GM19397 (cell line): ENCODE data around the gene MAP6.
"Not testable (repeated sequence)": the region's sequence is repeated elsewhere in the genome, so short reads cannot be mapped to it uniquely, and the experiment has no call there.

ENCODE experiments used
- ATAC-seq: cut with Tn5 transposase; IDR thresholded peaks from one replicate; pipeline ENCODE4 v1.9.1; 2021; ENCODE audit warnings: mild to moderate bottlenecking, moderate library complexity; ENCODE audit not compliant: unreplicated experiment

Gene MAP6

DNA sequence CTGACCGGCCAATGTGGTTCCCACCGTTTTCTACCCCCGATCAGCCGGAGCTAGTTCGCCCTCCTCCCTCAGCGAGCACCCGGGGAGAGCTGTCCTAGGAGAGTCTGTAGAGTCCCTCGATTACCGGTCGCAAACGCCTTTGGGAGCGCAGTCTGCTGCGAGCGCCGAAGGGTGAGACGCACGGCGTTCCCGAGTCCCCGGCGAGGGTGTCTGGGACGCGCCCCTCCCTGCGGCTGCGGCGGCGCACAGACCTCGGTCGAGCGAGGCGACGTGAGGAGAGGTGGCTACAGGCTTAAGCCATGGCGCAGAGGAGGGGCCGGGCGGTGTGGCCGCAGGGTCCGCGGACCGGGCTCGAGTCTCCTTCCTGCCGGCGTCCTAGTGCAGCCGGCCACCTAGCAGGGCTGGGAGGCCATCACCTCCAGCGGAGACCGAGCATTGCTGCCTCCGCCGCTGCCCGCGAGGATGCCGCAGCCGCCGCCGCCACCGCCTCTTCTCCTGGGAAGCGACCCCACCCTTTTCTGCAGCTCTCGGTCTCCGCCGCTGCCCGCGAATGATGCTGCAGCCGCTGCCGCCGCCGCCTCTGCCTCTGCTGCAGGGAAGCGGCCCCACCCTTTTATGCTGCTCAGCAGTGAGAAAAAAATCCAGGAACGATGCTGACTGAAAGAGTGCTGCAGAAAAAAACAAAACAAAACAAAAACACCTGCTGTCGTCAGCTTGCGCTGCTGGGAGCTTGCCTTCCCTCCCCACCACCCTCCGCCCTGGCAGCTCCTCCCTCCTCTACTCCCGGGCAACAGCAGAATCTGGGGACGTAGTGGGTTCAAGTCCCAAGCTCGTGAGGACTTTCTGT is at the start of gene MAP6:
TSS of gene MAP6 (minus strand) at position 588 of the 847 bp plus-strand sequence. CDS start 669 bp downstream, outside the sequence.
- peak; percentile 12 for ATAC-seq

DNA sequence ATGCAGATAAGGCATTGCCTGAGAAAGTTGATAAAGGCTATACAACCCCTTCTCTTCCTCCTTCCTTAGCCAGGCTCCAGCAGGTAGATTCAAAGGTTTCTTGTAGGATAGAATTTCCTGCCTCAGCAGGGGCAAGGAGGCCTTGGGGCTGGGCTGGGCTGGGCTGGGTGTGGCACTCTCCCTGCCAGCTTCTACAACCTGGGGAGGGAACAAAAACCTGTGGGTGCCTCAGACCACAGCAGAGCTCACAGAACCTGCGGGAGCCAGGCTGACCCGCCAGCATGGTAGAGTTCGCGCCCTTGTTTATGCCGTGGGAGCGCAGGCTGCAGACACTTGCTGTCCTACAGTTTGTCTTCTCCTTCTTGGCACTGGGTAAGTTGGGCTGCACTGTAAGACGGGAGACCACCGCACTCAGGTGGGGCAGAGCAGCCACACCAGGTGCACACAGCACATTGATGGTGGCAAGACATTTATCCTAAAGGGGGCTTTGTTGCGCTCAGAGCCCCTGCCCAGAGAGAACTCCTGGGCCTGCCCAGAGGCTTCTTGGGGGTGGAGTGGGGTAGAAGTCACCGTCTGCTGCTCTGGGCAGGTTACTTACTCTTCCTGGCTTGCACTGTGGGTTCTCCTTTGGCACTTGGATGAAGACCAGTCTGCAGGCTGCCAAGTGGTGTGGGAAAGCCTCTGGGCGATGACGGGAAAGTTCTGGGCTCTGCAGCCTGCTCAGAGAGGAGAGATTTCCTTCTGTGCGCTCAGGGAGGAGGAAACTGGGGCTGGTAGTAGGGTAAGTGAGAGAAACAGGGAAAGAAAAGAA is 49.0 kb upstream of the MAP6 start, which contains the start of gene MOGAT2:
TSS of gene MOGAT2 (plus strand) at position 231 of the 811 bp plus-strand sequence. CDS start at position 282, 51 bp downstream.
- ATAC-seq: no peak

DNA sequence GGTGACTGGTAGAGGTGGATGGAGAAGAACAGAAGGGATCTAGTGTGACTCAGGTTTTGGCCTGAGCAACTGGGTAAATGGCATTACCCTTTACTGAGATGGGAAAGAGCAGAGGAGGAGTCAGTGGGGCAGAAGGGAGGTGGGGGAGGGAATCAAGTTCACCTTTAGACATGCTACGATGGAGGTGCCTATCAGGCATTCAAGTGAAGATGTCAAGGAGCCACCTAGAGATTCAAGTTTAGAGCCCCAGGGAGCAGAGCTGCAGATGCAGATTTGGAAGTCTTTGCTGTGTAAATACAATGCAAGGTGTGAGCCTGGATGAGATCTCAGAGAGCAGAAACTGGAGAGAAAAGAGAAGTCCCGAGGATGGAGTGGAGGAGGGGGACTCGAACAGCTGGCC is 47.8 kb upstream of the MAP6 start:
- ATAC-seq: no peak

DNA sequence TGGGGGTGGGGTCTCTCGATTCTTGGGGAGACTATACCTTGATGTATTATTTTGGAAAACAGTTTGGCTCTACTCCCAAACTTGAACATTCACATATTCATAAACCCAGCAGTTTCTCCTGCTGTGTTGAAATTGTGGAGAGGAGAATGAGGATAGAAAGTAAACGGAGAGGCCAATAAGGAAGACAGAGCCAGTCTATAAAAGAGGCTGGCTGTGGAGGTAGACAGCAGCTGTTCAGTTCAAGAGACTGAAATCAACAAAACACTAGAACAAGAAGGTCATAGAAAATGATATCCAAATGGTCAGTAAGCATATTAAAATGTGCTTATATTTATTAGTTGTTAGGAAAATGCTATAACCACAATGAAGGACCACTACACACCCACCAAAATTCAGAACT is 46.9 kb upstream of the MAP6 start:
- no peak for ATAC-seq

DNA sequence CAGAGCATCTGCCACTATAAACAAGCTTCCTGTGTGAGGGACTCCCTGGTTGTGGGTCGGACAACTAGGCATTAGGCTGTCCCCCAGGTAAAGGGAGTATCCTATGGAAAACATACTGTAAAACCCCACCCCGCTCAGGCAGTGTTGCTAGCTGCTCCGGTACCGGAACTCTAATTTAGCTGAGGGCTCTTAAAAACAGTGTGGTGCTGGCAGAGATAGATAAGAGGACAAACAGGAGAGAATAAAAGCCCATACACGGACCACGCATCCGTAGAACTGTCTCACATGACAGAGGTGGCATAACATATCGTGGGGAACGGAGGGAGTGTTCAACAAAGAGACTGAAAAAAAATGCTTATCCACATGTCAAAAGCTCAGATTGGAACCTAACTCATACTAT is 45.4 kb upstream of the MAP6 start:
- ATAC-seq: no peak

DNA sequence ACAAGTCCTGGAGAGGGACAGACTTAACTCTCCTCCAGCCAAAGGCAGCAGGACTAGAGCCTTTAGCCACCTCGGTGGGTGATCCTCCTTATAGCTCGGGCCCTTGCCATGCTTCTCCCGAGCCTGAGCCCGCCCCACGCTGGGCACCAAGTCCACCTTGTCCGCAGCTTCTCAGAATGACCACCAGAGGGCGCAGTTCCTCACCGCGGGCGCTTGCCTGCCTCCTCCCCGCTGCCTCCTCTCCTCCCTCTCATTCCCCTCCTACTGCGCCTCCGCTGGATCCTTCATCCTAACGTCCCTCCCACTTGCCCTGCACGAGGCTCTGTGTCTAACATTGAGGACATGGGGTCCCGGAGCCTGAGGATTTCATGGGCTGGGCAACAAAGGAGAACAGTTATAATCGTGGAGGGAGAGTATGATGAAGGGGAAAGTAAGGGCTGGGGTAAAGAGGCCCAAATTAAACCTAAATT is 37.5 kb upstream of the MAP6 start:
- ATAC-seq: no peak

DNA sequence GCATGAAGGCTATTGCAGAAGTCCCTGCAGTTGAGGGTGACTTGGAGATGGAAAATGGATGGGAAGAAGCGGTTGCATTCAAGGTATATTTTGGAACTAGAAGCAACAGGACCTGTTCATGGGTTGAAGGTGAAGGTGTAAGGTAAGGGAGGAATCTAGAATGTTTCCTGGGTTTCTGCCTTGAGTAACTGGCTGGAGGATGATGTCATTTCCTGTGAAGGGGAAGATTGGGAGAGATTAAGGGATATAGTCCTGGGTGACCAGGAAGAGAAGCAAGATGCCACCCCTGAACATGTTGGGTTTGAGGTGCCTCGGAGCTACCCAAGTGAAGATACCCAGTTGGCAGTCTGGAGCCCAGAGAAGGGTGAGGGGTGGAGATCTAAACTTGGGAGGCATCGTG is 36.7 kb upstream of the MAP6 start:
- no peak for ATAC-seq

DNA sequence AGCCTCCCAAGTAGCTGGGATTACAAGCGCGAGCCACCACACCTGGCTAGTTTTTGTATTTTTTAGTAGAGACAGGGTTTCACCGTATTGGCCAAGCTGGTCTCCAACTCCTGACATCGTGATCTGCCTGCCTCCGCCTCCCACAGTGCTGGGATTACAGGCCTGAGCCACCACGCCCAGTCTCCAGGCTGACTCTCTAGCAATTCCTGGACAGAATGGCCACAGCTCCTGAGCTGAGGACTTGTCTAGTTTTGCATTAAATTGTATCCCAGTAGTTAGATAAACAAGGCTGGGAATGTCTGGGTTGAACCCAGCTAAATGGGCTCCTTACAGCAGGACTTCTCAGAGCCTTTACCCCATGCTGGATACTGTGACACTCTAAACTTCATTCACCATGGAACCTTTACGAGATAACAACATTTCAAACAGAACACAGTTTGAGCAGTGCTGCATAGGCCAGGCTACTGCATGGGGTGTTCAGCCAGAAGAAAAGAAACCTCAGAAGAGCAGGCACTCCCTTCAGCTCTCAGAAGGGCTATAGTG is 34.9 kb upstream of the MAP6 start:
- ATAC-seq: no peak

DNA sequence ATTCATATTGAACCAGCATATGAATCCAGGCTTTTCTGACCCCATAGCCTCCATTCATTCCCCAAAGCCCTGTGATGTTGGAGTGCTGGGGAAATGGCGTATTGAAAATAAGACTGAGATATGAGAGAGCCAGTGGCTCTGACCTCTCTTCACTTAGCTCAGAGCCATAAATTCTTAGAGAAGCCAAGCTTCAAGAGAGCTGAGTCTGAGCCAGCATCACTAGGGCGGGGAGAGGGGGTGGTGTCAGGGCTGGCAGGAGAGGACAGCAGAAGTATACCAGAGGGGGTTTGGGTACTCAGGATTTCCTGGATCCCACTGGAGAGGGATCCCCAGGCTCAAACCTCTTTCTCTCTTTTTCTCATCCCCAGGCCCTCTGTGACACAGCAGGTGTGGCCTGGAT is 32.1 kb upstream of the MAP6 start:
- ATAC-seq: no peak

DNA sequence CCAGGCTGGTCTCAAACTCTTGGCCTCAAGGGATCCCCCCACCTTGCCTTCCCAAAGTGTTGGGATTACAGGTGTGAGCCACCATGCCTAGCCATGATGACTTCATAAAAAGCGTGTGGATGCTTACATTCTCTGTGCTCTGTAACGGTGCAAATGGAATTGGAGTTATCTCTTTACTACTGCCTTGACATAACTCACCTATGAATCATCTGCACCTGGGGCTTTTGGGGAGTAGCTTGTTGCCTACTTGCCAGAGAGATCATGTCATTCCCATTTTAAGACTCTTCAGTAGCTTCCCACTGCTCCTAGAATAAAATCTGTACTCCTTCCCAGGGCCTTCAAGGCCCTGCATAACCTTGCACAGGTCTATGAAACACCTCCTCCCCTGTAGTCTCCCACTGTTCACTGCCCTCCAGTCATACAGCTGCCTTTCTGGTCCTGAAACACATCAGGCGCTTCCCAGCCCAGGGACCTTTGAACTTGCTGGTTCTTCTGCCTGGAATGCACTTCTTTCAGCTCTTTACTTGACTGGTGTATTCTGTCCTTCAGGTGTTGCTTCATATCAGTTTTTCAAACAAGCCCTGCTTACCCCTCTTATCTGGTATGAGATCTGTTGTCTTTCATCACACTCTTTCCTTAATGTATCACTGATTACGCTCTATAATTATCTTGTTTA is 29.2 kb upstream of the MAP6 start:
- ATAC-seq: no peak

DNA sequence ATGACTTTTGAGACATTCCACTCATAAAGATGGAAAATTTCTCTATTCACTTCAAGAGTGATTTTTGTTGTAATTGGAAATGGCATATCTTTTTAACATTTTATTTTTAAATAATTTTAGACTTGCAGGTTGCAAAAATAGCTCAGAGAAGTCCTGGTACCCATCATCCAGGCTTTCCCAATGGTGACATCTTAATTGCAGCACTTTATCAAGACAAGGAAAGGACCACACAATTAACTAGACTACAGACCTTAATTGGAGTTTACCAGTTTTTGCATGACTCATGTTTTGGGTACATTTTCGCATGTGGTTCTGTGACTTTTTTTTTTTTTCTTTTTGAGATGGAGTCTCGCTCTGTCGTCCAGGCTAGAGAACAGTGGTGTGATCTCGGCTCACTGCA is 23.0 kb upstream of the MAP6 start:
- ATAC-seq: no peak

DNA sequence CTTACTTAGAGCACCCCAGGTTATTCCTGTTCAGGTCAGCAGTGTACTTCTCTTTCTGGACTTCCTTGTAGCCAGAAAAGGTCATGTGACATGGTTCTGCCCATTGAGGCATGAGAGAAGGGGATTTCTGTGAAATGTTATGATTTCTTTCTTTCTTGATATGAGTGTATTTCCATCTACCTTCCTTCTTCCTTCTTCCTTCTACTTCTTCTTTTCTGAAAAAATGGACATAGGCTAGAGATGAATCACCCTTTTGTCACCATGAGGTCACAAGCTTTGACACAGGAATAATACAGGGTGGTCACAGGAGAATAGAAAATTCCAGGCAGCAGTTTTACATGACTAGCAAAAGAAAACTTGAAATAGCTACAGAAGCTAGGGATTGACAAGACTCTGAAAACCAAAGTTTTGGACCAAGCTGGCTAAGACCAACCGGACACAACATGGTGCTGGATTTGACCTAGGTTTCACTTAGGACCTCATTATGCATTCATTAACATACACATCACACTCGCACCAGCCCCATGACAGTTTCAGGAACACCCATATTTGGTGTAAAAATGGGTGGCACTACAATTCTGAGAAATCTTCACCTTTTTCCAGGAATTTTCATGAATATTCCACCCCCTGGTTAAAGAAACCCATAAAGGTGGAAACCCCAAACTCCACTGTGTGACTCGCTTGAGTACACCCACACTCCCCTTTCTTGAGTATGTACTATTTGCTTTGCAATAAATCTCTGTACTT is 21.2 kb upstream of the MAP6 start:
- peak; percentile 56 for ATAC-seq

DNA sequence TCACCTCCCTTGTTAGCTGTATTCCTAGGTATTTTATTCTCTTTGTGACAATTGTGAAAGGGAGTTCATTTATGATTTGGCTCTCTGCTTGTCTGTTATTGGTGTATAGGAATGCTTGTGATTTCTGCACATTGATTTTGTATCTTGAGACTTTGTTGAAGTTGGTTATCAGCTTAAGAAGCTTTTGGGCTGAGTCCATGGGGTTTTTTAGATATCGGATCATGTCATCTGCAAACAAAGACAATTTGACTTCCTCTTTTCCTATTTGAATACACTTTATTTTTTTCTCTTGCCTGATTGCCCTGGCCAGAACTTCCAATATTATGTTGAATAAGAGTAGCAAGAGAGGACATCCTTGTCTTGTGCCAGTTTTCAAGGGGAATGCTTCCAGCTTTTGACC is 15.0 kb upstream of the MAP6 start:
- ATAC-seq: not testable (repeated sequence)

DNA sequence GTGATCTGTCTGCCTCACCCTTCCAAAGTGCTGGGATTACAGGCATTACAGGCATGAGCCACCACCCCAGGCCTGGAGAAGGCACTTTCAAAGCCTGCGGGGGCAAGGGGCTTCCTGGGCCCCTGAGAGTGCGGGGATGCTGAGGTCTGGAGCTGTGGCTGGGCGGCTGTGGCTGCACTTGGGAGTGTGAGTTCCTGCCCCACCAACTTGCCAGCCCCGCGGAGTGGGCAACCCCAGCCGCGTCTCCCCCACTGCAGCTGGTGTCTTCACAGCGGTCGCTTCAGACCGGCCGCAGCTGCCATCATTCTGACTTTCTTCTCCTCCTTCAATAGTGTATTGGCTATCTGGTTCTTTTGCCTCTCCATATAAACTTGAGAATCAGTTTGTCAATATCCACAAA is 10.7 kb upstream of the MAP6 start:
- ATAC-seq: no peak

DNA sequence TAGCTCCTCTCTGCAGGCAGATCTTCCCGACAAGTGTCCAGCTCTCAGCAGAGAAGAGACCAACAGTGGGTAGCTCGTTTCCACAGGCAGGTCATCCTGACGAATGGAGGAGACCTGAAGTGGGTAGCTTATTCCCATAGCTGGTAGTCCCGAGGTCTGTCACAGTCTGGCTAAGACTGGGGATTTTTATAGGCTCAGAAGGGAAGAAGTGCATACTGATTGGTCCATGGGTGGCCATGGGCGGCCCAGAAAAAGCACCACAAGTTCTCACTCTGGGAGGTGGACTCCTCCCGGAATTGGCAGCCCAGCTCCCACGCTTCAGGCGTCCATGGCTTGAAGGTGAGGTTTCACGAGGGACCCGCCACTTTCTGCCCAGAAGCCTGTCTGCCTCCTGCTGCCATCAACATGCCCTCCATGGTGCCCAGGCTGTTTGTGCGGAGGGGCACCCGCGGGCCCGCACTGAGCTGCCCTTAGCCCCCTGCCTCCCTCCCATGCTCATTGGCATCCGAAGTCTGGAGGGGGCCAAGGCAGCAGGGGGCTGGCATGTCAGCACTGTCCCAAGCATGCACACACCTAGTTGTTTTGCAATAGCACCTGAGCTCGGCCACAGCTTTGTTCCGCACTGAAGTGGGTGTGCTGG is 9.9 kb upstream of the MAP6 start:
- ATAC-seq: no peak

DNA sequence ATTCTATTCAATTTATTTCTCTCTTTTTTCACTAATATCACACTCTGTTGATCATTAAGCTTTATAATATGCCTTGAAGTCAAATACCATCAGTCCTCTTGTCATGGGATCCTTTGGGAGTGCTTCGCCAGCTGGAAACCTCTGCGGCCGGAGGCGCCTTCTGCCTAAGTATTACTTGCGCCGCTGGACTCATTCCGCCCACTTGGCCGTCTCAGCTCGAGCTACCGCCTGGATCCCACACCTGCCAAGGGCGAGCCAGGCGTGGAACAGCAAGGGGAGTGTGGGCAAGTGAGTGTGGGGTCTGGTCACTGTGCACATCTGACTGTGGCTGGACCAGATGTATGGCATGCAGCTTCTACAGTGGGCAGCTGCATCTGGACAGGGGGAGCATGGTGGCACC is 9.1 kb upstream of the MAP6 start:
- no peak for ATAC-seq

DNA sequence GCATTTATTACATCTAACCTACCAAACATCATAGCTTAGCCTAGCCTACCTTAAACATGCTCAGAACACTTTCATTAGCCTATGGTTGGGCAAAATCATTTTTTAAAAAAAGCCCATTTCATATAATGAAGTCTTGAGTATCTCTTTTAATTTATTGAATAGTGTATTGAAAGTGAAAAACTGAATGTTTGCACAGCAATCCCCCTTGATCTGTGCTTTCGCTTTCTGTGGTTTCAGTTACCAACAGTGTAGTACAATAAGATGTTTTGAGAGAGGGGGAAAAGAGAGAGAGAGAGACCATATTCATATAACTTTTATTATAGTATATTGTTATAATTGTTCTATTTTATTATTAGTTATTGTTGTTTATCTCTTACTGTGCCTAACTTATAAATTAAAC is 8.4 kb upstream of the MAP6 start:
- ATAC-seq: no peak

DNA sequence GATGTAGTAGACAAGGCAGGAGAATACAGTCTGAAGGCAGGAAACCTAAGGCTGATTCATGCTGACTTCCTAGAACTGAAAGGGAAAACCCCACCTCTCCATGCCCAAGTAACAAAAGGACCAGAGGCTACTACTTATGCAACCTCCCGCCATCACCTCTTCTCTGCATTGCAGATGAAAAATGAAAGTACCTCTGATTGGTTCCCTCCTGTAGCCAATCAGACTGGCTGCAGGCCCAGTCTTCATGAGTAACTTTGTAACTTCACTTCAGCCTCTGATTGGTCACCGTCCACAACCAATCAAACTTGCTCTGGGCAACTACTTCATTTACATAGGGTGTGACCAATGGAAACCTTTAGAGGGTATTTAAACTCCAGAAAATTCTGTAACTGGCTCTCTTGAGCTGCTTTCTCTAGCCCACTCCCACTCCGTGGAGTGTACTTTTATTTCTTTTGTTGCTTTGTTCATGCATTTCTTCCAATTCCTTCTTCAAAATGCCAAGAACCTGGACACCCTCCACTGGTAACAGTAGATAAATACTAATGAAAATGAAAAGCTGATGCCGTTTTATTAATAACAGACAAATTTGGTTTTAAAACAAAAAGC is 5.2 kb upstream of the MAP6 start:
- no peak for ATAC-seq

DNA sequence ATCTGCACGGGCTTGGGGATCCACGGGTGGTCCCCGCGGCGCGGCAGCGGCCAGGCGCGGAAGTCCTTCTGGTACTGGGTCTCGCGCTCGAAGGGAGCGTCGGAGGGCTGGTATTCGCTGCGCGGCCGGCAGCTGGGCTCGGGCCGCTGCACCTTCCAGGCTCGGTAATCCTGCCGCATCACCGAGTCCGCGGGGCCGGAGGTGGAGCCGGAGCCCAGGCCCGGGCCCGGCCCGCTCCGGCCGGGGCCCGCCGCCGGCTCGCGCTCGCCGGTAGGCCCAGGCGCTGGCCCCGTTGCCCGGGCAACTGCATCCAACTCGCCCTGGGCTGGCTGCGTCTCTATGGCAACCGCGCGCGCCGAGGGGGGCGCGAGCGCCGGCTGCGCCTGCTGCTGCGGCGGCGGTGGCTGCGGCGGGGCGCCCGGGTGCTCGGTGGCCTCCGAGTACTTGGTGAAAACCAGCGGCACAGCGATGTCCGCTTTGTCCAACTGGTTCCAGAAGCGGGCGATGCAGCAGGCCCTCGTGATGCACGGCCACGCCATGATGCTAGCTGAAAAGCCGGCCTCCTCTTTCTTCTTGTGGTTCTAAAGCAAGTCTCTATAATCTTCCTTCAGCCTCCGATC is 897 bp downstream of the MAP6 start:
- ATAC-seq: peak; percentile 39
